Aorta (tissue), 5 donors: ENCODE measurements around the gene APOBEC3B. TPM values are rescaled to one million over a fixed set of nuclear protein-coding genes. Genes with fewer than 3 reads are reported as not detected.
"Not testable (repeated sequence)": the region's sequence is repeated elsewhere in the genome, so short reads cannot be mapped to it uniquely, and the experiment has no call there.

Source experiments
- ATAC-seq: fragments of 200-7000 bp; cut with Tn5 transposase; one replicate; pipeline ENCODE4 v1.9.1; 2022; ENCODE audit warnings: moderate library complexity; ENCODE audit not compliant: low FRiP score
- DNase-seq, 2 donors: peaks; one replicate each; pipeline ENCODE4 v3.0.0-alpha.2; 2020
- H3K27ac ChIP-seq, 2 donors: one replicate each; pipeline ENCODE4 v1.5.1; 2013; ENCODE audit warnings: low read length in 2 of 2, mild to moderate bottlenecking in 2 of 2, moderate library complexity in 2 of 2, control low read depth in 1 of 2, inconsistent platforms in 1 of 2, low read depth in 1 of 2
- H3K27me3 ChIP-seq, 2 donors: one replicate each; pipeline ENCODE4 v1.6.1; 2013; ENCODE audit warnings: control low read depth in 1 of 2, low read length in 1 of 2, mild to moderate bottlenecking in 1 of 2, moderate library complexity in 1 of 2; ENCODE audit not compliant: insufficient read depth in 2 of 2, control insufficient read depth in 1 of 2
- H3K36me3 ChIP-seq, 2 donors: one replicate each; pipeline ENCODE4 v1.6.1; 2013; ENCODE audit warnings: control low read depth in 1 of 2, low read length in 1 of 2, mild to moderate bottlenecking in 1 of 2; ENCODE audit not compliant: insufficient read depth in 2 of 2, control insufficient read depth in 1 of 2
- H3K4me1 ChIP-seq, 2 donors: one replicate each; pipeline ENCODE4 v1.6.1; 2013; ENCODE audit warnings: low read length in 2 of 2, control low read depth in 1 of 2, mild to moderate bottlenecking in 1 of 2, moderate library complexity in 1 of 2; ENCODE audit not compliant: insufficient read depth in 2 of 2, control insufficient read depth in 1 of 2
- H3K4me3 ChIP-seq, 2 donors: one replicate each; pipeline ENCODE4 v1.5.1; 2013; ENCODE audit warnings: low read length in 2 of 2, control low read depth in 1 of 2, mild to moderate bottlenecking in 1 of 2
- H3K9me3 ChIP-seq: one replicate; pipeline ENCODE4 v1.6.1; 2013; ENCODE audit warnings: mild to moderate bottlenecking, low read length; ENCODE audit not compliant: control insufficient read depth
- WGBS, 2 donors: extraction: QIAGEN DNeasy Blood & Tissue Kit; methylation state at CpG; one replicate each; pipeline ENCODE4 v1.1.7; 2013; 5-methylcytosine and 5-hydroxymethylcytosine counted together
- intact Hi-C, 2 donors: fragments of 100-400 bp; cut with DNase I; formaldehyde crosslinking; loops; one replicate each; pipeline versions ENCODE4 v1.14.2 to v1.15.0; 2022
- polyA plus RNA-seq, 2 donors: library from polyadenylated mRNA; stranded (reverse); fragments of 200-250 nt; gene quantifications; one replicate each; pipeline ENCODE4 v1.2.3, GENCODE V29; 2013
- total RNA-seq, 2 donors: library from RNA; stranded (reverse); fragmentation: NEBNext Ultra II Directional; extraction: Animal tissue kit (Norgen Biotek cat#: 25700); gene quantifications; one replicate each; pipeline ENCODE4 v1.2.1, GENCODE V29; 2021
- donor health status: healthy with polysubstance abuse.
- donor health status: Bipolar disorder and iron deficiency.
- donor health status: DM: no; HTN: no; CAD: no.
- donor health status: DM: no; HTN: no; CAD: no.
- donor health status: DM: yes; HTN: yes; CAD: no.

Gene APOBEC3B
- total and polyA plus RNA-seq, 4 donors: 1.4 to 2.0 TPM; not detected in 2

GRCh38 chr22:38974826-38975175, 7.3 kb upstream of the APOBEC3B start:
- intact Hi-C loops: no loop called here
- 91 to 92% methylated on average over 7 of the region's 7 CpGs for WGBS, 2 donors

GRCh38 chr22:38977289-38977688, 4.9 kb upstream of the APOBEC3B start:
- H3K27me3 ChIP-seq, ATAC-seq, H3K36me3 ChIP-seq, H3K4me3 ChIP-seq, H3K4me1 ChIP-seq, DNase-seq, H3K9me3 ChIP-seq, H3K27ac ChIP-seq, intact Hi-C loops: not testable (repeated sequence)
- 96 to 97% methylated on average over 4 of the region's 4 CpGs for WGBS, 2 donors

More at GRCh38 chr22:38974826-38975175, 7.3 kb upstream of the APOBEC3B start:
- H3K27me3 ChIP-seq: no peaks in the 10 kb centered on the region
- no peaks in the 10 kb centered on the region for H3K4me1 ChIP-seq
- H3K36me3 ChIP-seq: no peaks in the 10 kb centered on the region
- DNase-seq (no peak), ATAC-seq (no peak)
- no peaks in the 10 kb centered on the region for H3K9me3 ChIP-seq
- H3K27ac ChIP-seq: no peak overlapping the region
- H3K4me3 ChIP-seq: no peak overlapping the region

GRCh38 chr22:38980587-38980986, 1.6 kb upstream of the APOBEC3B start:
- H3K36me3 ChIP-seq, H3K4me1 ChIP-seq, H3K9me3 ChIP-seq, H3K4me3 ChIP-seq, H3K27ac ChIP-seq, H3K27me3 ChIP-seq, ATAC-seq: not testable (repeated sequence)
- DNase-seq: peak; percentile 5 to 26
- intact Hi-C loops: loop anchor here in 1 of 2 donors (5.0 kb wide), 1 partner anchor 118 kb away; no protein-coding TSS in a partner anchor
- 79% methylated on average over 10 of the region's 10 CpGs for WGBS, 2 donors

DNA sequence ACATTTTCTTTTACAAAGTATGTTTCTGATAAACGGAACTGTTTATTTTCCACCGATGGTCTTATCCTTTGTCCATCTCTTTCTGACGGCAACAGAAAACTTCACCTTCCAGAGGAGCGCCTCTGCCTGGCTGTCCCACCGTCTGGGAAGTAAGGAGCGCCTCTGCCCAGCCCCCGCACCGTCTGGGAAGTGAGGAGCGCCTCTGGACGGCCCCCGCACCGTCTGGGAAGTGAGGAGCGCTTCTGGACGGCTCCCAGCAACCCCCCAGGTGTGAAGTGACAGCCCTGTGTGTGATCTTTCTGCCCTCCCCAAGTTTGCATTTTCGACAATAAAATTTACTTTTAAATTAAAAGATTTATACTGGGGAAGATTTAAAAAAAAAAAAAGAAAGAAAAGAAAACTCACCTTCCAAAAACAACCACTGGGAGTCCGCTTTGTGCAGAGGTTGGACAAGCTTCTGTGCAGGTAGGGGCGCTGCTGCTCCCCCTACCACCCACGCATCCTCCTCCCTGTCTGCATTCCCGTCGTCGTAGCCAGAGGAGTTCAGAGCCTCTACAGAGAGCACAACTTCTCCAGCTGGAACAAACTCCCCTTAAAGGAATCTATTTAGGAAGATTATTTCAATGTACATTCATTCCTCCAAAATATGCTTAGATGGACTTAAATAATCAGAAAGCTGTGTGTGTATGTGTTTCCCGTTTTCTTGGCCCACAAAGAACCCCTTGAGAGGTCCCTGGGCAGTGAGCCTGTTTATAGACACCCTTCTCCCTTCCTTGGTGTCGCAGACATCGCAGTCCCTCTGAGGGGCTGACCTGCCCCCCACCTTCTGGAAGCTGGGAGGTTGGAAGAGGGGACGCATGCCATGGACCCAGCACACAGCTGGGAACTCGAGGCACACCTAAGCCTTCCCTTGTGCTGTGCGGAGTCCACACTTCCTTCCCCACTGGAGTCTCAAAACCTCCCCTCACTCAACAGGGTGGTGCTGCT, 849 bp upstream of the APOBEC3B start:
- H3K36me3 ChIP-seq: no peaks in the 10 kb centered on the region
- 16 to 19% methylated on average over 27 of the region's 27 CpGs for WGBS, 2 donors
- intact Hi-C loops: loop anchor here in 1 of 2 donors (5.0 kb wide), 1 partner anchor 119 kb away; no protein-coding TSS in a partner anchor
- no peak overlapping the region for H3K27ac ChIP-seq
- H3K4me1 ChIP-seq: no peaks in the 10 kb centered on the region
- no peaks in the 10 kb centered on the region for H3K9me3 ChIP-seq
- DNase-seq: peak; percentile 25 to 62
- H3K4me3 ChIP-seq: peak overlapping the region in 1 of 2 donors; percentile 19
- no peaks in the 10 kb centered on the region for H3K27me3 ChIP-seq
- ATAC-seq: peak; percentile 73

DNA sequence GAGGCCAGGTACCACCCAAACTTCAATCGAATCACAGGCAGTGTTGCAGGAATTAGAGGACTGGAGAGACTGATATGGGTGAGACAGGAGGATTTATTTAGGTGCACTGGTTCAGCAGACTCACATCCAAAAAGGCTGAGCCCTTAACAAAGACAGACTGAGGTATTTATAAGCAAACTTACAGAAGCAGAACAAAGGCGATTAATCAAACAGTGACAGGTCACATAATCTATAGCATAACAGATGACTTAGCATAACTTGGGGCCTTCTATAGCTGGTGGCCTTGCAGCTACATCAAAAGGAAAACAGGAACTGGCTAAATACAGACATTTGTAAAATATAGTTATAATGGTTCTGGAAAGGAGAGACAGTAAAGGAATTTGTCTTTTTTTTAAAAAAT, 2.1 kb downstream of the APOBEC3B start:
- no peak for DNase-seq
- 89 to 92% methylated on average over 2 of the region's 2 CpGs for WGBS, 2 donors
- Histone ChIP-seq H3K27me3 (no peaks in the 10 kb centered on the region), H3K9me3 (no peaks in the 10 kb centered on the region), H3K36me3 (no peaks in the 10 kb centered on the region), H3K4me1 (no peaks in the 10 kb centered on the region), H3K27ac (no peak overlapping the region), H3K4me3 (no peak overlapping the region)
- intact Hi-C loops: loop anchor here in 1 of 2 donors (5.0 kb wide), 1 partner anchor 122 kb away; no protein-coding TSS in a partner anchor
- ATAC-seq: no peak

GRCh38 chr22:38984784-38985757, 2.9 kb downstream of the APOBEC3B start:
- H3K4me1 ChIP-seq, H3K9me3 ChIP-seq, H3K4me3 ChIP-seq, H3K36me3 ChIP-seq, DNase-seq, H3K27me3 ChIP-seq, ATAC-seq, H3K27ac ChIP-seq: not testable (repeated sequence)
- 88 to 90% methylated on average over 8 of the region's 9 CpGs for WGBS, 2 donors
- intact Hi-C loops: loop anchor here in 1 of 2 donors (5.0 kb wide), 1 partner anchor 123 kb away; no protein-coding TSS in a partner anchor

GRCh38 chr22:38986629-38987028, 4.5 kb downstream of the APOBEC3B start:
- no peaks in the 10 kb centered on the region for H3K9me3 ChIP-seq
- no peaks in the 10 kb centered on the region for H3K4me1 ChIP-seq
- ATAC-seq (no peak), DNase-seq (peak; percentile 11 to 53)
- intact Hi-C loops: no loop called here
- no peak overlapping the region for H3K4me3 ChIP-seq
- H3K27ac ChIP-seq: no peak overlapping the region
- no peaks in the 10 kb centered on the region for H3K27me3 ChIP-seq
- WGBS, 2 donors: 95 to 96% methylated on average over 3 of the region's 3 CpGs
- H3K36me3 ChIP-seq: no peaks in the 10 kb centered on the region

DNA sequence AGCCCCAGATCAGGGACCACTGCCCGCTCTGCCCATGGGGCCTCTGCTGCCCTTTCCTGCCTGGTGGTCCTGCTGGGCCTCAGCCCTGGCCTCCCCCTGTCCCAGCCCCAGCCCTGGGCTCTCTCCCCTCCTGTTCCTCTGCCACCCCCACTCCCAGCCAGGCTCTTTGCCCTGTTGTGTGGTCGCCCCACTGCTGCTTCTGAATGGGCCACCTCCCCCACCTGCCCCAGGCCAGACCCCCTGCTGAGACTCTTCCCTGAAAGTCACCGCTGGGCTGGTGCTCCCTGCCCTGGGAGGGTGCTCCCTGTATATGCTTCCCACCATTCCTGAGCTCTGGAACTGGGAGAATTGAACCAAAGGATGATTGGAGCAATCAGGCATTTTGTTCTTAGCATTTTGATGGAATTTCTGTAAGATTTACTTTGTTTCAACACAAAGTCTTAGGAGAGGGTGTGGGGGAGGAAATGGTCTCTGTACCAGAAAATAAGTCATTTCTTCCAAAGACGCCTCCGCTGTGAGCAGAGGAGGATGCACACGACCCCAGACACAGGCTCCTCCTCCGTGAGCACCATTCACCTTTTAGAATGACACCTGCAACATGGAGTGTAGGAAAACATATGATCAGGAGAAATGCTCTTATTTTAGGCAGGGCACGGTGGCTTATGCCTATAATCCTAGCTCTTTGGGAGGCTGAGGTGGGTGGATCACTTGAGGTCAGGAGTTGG, 5.2 kb downstream of the APOBEC3B start:
- Histone ChIP-seq H3K27me3 (no peaks in the 10 kb centered on the region), H3K36me3 (no peaks in the 10 kb centered on the region), H3K4me3 (no peak overlapping the region), H3K27ac (no peak overlapping the region), H3K9me3 (no peaks in the 10 kb centered on the region), H3K4me1 (no peaks in the 10 kb centered on the region)
- ATAC-seq (no peak), DNase-seq (peak; percentile 21 to 60)
- WGBS, 2 donors: 86 to 89% methylated on average over 8 of the region's 8 CpGs
- intact Hi-C loops: no loop called here
